ENCODE data around the gene S100B. TPM values are rescaled to one million over a fixed set of nuclear protein-coding genes. Genes with fewer than 3 reads are reported as not detected.

S100B gene
- total RNA-seq, 1 experiment from 2014 or later = not detected

DNA sequence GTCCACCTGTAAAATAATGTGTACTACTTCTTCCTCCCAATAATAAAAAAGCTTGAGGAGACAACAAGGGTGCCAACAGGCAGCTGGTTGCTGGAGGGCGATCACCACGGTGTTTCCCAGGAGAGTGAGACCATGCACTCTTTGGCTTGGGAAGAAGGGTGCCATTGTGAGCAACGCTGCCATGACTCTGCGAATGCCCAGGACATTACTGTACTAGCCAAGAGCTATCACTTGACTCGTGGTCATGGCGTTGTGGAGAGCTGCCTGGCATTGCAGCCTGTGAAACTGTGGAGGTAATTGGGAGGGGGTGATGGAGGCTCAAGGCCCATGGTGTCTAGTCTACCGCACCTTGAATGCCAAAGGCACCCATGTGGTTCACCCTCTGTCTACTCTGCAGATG lies 16.0 kb upstream of the S100B start:
- H3K9me2 ChIP-seq (ENCODE audit: insufficient read depth) = no peaks in the 10 kb centered on the region
- no peaks in the 10 kb centered on the region for H3K4me1 ChIP-seq (ENCODE audit: control insufficient read depth in 1 of 2, insufficient read depth in 2 of 2, low read length in 2 of 2)
- TF ChIP-seq RAD21 (IDR thresholded peaks at IDR 0.05; ENCODE audit: low read depth) (no peak), SRF (IDR thresholded peaks at IDR 0.05; ENCODE audit: low read depth) (no peak)
- H4K20me1 ChIP-seq (ENCODE audit: insufficient read depth) = no peaks in the 10 kb centered on the region
- H3K4me2 ChIP-seq (ENCODE audit: low read length) = no peak overlapping the region
- ChIA-PET CTCF (interaction anchor here (1.3 kb wide), 1 partner anchor 19 kb away, joined by 3 read pairs; no protein-coding TSS in a partner anchor), RAD21 (ENCODE audit: low non-redundant PET in 1 of 2, low total read pairs in 2 of 2, uncharacterized antibody in 2 of 2, unreplicated experiment in 2 of 2) (no interaction called here), POLR2A (no interaction called here)
- no peaks in the 10 kb centered on the region for H3K79me2 ChIP-seq (ENCODE audit: insufficient read depth, low read length)
- H3K27ac ChIP-seq (ENCODE audit: low read depth, low read length) = no peak overlapping the region
- intact Hi-C loops (cut with micrococcal nuclease) = no loop called here
- no peak overlapping the region for H3K4me3 ChIP-seq (replicated peaks in 1 of 2; ENCODE audit: low read depth in 1 of 2, low read length in 2 of 2)
- H3K36me3 ChIP-seq (ENCODE audit: control insufficient read depth in 1 of 2, insufficient read depth in 2 of 2, low read length in 2 of 2) = no peaks in the 10 kb centered on the region
- ATAC-seq (no peak), DNase-seq (ENCODE audit: low read depth, low spot score) (no peak)
- H3K9ac ChIP-seq (ENCODE audit: low read length) = no peak overlapping the region
- H2AFZ ChIP-seq (ENCODE audit: low read depth, low read length, poor library complexity, severe bottlenecking) = no peak overlapping the region
- no TSS peak for BruUV-seq (replicated peaks)
- H3K9me3 ChIP-seq (ENCODE audit: control insufficient read depth in 1 of 2, insufficient read depth in 1 of 2, low read depth in 1 of 2, low read length in 2 of 2) = peaks cover 0 to 6% of the 10 kb centered on the region in 2 experiments; a peak in 2 of 4 replicates
- H3K27me3 ChIP-seq (ENCODE audit: insufficient read depth, low read length) = no peaks in the 10 kb centered on the region

DNA sequence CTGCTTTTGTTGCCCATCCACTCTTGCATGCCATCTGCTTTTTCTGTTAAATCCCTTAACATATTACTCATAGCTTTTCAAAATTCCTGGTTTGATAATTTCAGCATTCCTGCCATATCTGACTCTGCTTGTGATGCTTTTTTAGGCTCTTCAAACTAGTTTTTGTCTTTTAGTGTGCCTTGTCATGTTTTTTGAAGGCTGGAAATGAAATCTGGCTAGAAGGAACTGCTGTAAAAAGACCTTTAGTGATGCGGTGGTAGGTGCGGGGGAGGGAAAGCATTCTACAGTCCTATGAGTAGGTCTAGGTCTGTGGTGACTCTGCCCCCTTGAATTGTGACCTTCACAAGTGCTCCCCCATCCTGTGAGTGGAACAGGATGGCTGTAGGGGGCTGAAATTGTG lies 15.0 kb upstream of the S100B start:
- Histone ChIP-seq H3K4me3 (replicated peaks in 1 of 2; ENCODE audit: low read depth in 1 of 2, low read length in 2 of 2) (no peak overlapping the region), H3K4me2 (ENCODE audit: low read length) (no peak overlapping the region), H3K4me1 (ENCODE audit: control insufficient read depth in 1 of 2, insufficient read depth in 2 of 2, low read length in 2 of 2) (no peaks in the 10 kb centered on the region), H3K27ac (ENCODE audit: low read depth, low read length) (no peak overlapping the region), H3K9me3 (ENCODE audit: control insufficient read depth in 1 of 2, insufficient read depth in 1 of 2, low read depth in 1 of 2, low read length in 2 of 2) (no peaks in the 10 kb centered on the region; a peak in 1 of 4 replicates), H3K36me3 (ENCODE audit: control insufficient read depth in 1 of 2, insufficient read depth in 2 of 2, low read length in 2 of 2) (no peaks in the 10 kb centered on the region), H3K79me2 (ENCODE audit: insufficient read depth, low read length) (no peaks in the 10 kb centered on the region), H3K9ac (ENCODE audit: low read length) (no peak overlapping the region), H2AFZ (ENCODE audit: low read depth, low read length, poor library complexity, severe bottlenecking) (no peak overlapping the region), H3K9me2 (ENCODE audit: insufficient read depth) (no peaks in the 10 kb centered on the region), H4K20me1 (ENCODE audit: insufficient read depth) (no peaks in the 10 kb centered on the region), H3K27me3 (ENCODE audit: insufficient read depth, low read length) (no peaks in the 10 kb centered on the region)
- DNase-seq (ENCODE audit: low read depth, low spot score) (no peak), ATAC-seq (no peak)
- ChIA-PET RAD21 (ENCODE audit: low non-redundant PET in 1 of 2, low total read pairs in 2 of 2, uncharacterized antibody in 2 of 2, unreplicated experiment in 2 of 2) (no interaction called here), POLR2A (no interaction called here), CTCF (interaction anchor here (1.3 kb wide), 1 partner anchor 20 kb away, joined by 3 read pairs; no protein-coding TSS in a partner anchor)
- BruUV-seq (replicated peaks) = no TSS peak
- intact Hi-C loops (cut with micrococcal nuclease) = no loop called here
- TF ChIP-seq ELF1 (IDR thresholded peaks at IDR 0.05; ENCODE audit: borderline replicate concordance, low read depth) = no peak
- no peak for TF ChIP-seq MAX (IDR thresholded peaks at IDR 0.05)
- no peak for TF ChIP-seq EGR1 (IDR thresholded peaks at IDR 0.05; ENCODE audit: low read depth)
- no peak for TF ChIP-seq JUND (IDR thresholded peaks at IDR 0.05)
- no peak for TF ChIP-seq ZFX (IDR thresholded peaks at IDR 0.05)
- TF ChIP-seq ZBTB33 (IDR thresholded peaks at IDR 0.05; ENCODE audit: extremely low read depth, insufficient replicate concordance, low read length) = no peak
